ENCODE measurements around the gene NUDC.

GRCh38 chr1:26983863-26984262 is 62.3 kb downstream of the NUDC start:
- TF ChIP-seq, protein P1, sequence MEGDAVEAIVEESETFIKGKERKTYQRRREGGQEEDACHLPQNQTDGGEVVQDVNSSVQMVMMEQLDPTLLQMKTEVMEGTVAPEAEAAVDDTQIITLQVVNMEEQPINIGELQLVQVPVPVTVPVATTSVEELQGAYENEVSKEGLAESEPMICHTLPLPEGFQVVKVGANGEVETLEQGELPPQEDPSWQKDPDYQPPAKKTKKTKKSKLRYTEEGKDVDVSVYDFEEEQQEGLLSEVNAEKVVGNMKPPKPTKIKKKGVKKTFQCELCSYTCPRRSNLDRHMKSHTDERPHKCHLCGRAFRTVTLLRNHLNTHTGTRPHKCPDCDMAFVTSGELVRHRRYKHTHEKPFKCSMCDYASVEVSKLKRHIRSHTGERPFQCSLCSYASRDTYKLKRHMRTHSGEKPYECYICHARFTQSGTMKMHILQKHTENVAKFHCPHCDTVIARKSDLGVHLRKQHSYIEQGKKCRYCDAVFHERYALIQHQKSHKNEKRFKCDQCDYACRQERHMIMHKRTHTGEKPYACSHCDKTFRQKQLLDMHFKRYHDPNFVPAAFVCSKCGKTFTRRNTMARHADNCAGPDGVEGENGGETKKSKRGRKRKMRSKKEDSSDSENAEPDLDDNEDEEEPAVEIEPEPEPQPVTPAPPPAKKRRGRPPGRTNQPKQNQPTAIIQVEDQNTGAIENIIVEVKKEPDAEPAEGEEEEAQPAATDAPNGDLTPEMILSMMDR (IDR thresholded peaks at IDR 0.05), result no peak
- no peak for TF ChIP-seq POLR2A (IDR thresholded peaks at IDR 0.05)
